Stimulated activated CD4-positive, alpha-beta T cell treated with anti-CD3 and anti-CD28 coated beads, Interleukin-15, amount 100 ng/mL, for 24 hours (primary cell): ENCODE results near the gene C16orf86.

Source experiments
- DNase-seq: peaks from one replicate; pipeline ENCODE4 v3.0.0-alpha.2; 2020

C16orf86 gene

DNA sequence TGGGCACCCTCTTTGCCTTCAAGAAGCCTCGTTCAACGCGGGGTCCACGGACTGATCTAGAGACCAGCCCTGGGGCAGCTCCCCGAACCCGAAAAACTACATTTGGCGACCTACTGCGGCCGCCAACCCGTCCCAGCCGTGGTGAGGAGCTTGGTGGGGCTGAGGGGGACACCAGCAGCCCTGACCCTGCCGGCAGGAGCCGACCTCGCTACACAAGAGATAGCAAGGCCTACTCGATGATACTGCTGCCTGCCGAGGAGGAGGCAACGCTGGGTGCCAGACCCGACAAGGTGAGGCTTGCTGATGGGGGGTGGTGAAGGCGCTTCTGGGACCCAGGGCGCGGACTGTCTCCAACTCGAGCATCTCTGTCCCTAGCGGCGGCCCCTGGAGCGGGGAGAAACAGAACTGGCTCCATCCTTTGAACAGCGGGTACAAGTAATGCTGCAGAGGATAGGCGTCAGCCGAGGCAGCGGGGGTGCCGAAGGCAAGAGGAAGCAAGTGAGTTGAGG lies 12.2 kb upstream of the C16orf86 start:
- DNase-seq, result no peak

DNA sequence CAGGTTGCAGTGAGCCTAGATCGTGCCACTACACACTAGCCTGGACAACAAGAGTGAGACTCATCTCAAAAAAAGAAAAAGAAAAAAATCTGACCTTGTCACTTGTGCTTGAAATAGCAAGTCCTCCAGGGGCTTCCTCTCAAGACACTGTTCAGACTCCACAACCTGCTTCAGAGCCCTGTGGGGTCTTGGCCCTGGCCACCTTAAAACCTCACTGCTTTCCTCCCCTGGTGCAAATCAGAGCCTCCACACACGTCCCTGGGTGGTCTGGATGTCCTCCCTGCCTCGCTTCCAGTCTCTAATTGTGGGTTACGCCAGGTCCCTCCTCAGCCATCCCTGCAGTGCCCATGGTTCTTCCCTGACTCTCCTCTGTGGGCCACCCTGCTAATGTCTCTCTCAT lies 11.3 kb upstream of the C16orf86 start:
- no peak for DNase-seq

DNA sequence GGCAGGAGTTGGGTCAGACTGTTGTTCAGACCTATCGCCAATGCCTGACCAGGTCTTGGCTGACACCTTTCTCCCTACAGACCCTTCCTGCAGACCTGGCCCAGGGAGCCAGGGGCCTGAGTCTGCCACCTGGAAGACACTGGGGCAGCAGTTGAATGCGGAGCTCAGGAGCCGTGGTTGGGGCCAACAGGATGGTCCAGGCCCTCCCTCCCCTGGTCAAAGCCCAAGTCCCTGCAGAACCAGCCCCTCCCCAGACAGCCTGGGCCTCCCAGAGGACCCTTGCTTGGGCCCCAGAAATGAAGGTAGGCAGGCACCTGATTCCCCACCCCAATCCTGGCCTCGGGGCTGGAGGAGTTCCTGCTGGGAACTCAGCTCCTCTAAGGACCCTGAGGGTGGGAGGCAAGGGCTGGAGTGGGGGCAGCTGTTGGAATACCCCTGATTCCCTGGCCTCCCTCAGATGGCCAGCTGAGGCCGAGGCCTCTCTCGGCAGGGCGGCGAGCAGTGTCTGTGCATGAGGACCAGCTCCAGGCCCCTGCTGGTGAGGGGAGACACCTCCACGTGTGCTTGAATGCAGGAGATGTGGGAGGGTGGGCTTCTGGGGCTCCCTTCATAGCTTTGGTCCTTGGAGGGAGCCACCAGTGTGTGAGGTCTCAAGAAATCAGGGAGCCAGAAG lies 10.1 kb upstream of the C16orf86 start:
- no peak for DNase-seq

GRCh38 chr16:67657017-67657608 lies 9.5 kb upstream of the C16orf86 start:
- DNase-seq, result no peak

- DNase-seq, result no peak
These were observed 8.7 kb upstream of the C16orf86 start for GRCh38 chr16:67657751-67658518.

GRCh38 chr16:67658849-67659674 lies 7.6 kb upstream of the C16orf86 start:
- DNase-seq, result no peak

DNA sequence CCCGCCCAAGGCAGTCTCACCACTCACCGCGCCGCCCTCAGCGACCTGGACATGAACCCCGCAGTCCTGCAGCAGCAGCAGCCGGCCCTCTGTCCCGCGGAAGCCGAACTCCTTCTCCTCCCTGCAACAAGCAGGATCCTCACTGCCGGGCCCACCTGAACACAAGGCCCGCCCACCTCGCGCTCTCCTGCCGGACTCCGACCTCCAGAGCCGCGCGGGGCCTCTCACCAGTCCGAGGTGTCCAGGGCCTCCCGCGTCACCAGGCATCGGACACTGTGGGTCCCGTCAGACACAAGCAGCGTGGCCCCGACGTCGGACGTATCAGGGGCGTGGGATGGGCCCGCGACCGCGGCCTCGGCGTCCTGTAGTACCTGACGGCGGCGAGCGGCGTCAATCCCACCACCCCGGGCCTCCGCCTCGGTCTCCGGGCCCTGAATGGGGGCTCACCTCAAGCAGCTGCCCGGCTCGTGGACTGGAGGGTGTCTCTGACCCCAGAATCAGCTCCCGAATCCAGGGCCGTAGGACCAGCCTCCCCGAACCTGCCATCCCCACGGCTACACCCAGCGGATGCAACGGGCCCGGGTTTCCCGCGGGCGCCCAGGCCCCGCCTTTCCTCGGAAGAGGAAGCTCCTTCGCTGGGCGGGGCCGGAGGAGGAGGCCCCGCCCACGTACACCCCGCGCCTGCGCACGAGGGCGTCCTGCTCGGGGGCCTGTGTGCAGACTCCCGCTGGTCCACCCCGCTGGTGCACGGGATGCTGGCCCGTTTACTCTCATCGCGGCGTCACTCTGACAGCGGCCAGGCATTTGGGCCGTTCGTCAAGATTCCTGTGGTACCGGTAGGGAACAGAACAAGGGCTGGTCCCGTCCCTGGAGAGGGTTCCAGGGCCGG lies 6.7 kb upstream of the C16orf86 start, which contains the start of gene ACD:
Gene ACD, minus strand, starts transcription at position 586 of the 889 bp plus-strand sequence. Its CDS starts 40 bp downstream, at position 546.
- DNase-seq, result peak; percentile 94

DNA sequence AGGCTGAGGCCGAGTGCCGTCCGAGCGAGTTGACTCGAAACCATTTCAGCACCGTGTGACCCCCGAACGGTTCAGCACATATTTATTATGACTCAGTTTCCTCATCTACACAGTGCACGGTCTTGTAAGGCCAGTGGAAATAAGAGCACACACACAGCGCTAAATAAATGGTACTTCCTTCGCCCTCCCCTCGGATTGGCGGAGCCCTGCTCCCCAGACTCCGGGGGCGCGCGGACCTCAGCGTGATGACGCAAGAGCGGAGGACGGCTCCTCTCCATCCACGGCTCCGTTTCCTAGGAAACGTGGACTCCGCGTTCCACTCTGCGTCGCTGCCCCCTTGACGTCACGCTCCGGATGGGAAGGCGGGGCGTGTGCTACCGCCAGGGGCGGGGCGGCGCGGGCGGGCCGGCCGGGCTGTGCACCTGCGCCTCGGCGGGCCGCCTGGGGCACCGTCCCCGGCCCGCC lies 6.0 kb upstream of the C16orf86 start, which contains the start of gene PARD6A:
Gene PARD6A, plus strand, starts transcription at position 397 of the 465 bp plus-strand sequence. CDS start 79 bp downstream, outside the sequence.
- peak; percentile 98 for DNase-seq

GRCh38 chr16:67661101-67661761 lies 5.4 kb upstream of the C16orf86 start:
- DNase-seq, result peak; percentile 46

DNA sequence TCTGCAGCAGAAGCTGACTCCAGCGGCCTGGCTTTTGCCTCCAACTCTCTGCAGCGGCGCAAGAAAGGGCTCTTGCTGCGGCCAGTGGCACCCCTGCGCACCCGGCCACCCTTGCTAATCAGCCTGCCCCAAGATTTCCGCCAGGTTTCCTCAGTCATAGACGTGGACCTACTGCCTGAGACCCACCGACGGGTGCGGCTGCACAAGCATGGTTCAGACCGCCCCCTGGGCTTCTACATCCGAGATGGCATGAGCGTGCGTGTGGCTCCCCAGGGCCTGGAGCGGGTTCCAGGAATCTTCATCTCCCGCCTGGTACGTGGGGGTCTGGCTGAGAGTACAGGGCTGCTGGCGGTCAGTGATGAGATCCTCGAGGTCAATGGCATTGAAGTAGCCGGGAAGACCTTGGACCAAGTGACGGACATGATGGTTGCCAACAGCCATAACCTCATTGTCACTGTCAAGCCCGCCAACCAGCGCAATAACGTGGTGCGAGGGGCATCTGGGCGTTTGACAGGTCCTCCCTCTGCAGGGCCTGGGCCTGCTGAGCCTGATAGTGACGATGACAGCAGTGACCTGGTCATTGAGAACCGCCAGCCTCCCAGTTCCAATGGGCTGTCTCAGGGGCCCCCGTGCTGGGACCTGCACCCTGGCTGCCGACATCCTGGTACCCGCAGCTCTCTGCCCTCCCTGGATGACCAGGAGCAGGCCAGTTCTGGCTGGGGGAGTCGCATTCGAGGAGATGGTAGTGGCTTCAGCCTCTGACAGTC lies 4.5 kb upstream of the C16orf86 start:
- no peak for DNase-seq

- DNase-seq, result no peak
These were observed 4.0 kb upstream of the C16orf86 start for GRCh38 chr16:67662653-67663010.

DNA sequence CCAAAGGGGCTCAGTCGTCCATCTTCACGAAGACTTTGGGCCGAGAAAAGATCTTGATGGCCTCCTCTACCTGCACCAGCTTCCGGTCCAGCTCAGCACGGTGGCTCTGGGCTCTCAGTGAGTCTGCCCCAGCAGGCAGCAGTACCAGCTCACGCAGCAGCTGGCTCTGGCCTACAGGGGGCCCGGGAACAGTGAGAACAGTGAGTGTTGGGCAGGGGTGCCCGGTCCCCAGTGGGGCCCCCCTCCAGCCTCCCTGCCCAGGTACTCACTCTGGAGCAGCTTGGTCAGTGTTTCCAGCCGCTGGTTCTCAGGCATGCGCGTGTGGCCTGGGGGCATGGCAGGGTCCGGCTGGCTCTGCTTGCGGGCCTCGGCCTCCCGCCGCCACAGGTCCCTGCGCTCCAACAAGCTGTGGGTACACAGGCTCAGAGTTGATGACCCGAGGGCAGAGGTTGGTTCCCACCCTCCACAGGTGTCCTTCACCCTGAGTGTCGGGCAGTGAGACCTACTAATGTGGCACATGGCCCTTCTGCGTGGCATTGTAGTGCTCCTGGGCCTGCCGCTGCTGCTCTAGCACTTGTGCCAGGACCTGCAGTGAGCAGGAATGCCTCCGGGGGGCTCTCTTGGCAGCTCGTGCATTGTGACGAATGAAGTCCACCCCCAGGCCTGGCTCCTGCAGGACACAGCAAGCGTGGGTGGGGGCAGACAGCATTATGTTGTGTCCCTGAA lies 3.3 kb upstream of the C16orf86 start:
- DNase-seq, result peak; percentile 65

DNA sequence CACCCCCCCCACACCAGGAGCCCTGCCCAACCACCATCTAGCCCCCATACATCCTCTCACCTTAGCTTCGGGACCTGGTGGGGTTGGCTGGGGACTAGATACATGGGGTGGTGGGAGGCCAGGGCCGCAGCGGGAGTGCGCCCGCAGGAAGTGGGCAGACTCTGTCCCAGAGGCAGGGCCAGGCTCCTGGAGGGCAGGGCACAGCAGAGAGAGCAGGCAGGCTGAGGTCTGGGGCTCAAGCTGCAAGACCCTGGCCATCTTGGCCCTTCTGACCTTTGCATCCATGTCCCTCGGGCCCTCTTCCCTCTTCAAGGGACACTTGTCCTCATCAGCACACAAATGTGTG lies 2.8 kb upstream of the C16orf86 start:
- no peak for DNase-seq

- DNase-seq, result no peak
These were observed 2.4 kb upstream of the C16orf86 start for GRCh38 chr16:67664258-67664657.

DNA sequence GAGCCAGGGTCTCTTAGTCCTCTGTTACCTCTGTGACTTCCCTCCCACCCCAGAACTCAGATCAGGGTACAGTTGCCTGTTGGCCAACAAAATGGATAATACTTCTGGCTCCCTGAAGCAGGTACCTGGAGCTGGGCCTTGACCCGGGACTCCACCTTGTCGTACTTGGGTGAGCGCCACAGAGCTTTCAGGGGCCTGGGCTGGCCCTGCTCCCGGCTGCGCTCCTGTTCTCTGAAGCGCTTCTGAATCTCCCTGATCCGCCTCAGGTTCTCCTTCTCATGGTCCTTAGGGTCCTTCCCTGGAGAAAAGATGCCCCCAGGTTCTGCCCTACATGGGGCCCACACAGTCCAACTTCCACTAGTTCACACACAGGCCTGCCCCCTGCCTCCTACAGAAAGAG lies 1.7 kb upstream of the C16orf86 start:
- DNase-seq, result no peak

DNA sequence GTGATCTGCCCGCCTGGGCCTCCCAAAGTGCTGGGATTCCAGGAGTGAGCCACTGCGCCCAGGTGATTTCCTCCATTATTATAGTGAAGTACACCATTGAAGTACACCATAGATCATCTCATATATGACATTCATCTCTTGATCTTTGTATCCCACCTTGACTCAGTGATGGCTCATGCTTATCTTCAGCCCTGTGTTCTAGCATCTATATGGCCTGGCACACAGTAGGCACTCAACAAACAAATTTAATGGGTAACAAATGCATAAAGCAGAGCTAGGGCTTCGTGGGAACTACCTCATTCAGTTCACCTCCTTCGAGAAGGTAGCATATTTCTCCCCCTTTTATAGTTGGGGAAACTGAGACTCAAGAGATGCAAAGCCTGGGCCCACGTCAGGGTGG lies 1.0 kb upstream of the C16orf86 start:
- DNase-seq, result no peak

- DNase-seq, result no peak
These were observed 522 bp upstream of the C16orf86 start for GRCh38 chr16:67666032-67666551.

DNA sequence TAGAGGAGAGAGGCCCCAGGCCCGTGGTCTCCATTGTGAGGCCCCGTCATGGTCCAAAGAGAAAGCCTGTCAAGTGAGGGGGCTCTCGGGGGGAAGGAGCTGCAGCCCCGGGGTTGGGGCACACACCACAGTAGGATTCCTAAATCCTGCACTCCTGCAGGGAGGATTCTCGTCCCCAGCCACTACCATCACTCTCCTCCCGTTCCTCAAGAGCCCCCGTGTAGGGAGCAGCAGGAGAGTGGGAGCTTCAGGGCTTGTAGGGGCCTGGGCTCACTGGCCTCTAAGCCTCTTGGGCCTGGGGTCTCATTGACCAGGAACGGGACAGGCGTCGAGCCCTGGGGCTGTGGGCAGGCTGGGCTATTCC lies 821 bp downstream of the C16orf86 start:
- DNase-seq, result no peak

DNA sequence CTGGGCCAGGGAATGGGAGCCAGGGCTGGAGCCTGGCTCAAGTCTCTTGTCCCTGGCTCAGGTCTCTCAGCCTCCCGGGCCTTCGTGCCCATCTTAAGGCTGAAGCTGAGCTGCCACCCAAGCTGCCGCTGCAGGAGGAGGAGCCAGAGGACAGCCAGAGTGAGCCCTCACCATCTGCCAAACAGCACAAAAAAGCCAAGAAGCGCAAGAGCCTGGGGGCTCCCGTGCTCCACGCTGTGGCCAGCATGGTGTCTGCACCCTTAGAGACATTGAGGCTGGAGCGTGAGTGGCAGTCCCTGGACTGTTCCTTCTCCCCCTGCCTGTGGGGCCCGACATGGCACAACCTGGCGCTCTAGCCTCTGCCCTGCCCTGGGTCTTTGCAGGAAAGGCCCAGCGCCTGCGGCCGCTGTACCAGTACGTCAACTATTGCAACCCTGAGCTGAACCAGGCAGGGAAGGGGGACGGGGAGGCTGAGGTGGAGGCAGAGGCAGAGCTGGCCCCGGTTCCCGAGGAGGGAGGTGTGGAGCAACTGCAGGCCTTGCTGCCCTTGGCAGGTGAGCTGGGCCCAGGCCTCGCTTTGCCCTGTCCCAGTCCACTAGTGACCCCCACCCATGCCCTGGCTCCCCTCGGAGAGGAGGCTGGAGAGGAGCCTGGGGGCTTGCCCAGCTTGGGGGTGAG lies 1.3 kb downstream of the C16orf86 start:
- DNase-seq, result peak; percentile 88
